Thyroid gland (tissue), 4 donors: Measurements from ENCODE around the gene GABPB2. TPM values are rescaled to one million over a fixed set of nuclear protein-coding genes. Genes with fewer than 3 reads are reported as not detected.

ENCODE experiments used
- DNase-seq, 2 donors: peaks; one replicate each; pipeline ENCODE4 v3.0.0-alpha.2; 2019
- H3K27ac ChIP-seq, 3 donors: fragments of 200-600 bp; sonication (generic); 1 replicate in 2 of 3; 2 replicates in 1 of 3; pipeline ENCODE4 v1.5.1; 2016 to 2019; ENCODE audit warnings: mild to moderate bottlenecking in 1 of 3, moderate library complexity in 1 of 3
- H3K27me3 ChIP-seq: fragments of 200-600 bp; sonication (generic); one replicate; pipeline ENCODE4 v1.5.1; 2019
- H3K36me3 ChIP-seq, 2 donors: fragments of 200-600 bp; sonication (generic); one replicate each; pipeline ENCODE4 v1.5.1; 2016 to 2019
- H3K4me1 ChIP-seq, 2 donors: fragments of 200-600 bp; sonication (generic); one replicate each; pipeline ENCODE4 v1.5.1; 2017 to 2019
- H3K4me3 ChIP-seq, 3 donors: fragments of 200-600 bp; sonication (generic); replicated peaks in 1 of 3; 1 replicate in 2 of 3; 2 replicates in 1 of 3; pipeline ENCODE4 v1.5.1; 2016; ENCODE audit warnings: mild to moderate bottlenecking in 1 of 3
- H3K9me3 ChIP-seq: fragments of 200-600 bp; sonication (generic); one replicate; pipeline ENCODE4 v1.5.1; 2017
- CTCF ChIP-seq, 6 experiments: fragments of 200-600 bp in 3 of 6; fragments of 450-650 bp in 3 of 6; sonication (generic) in 3 of 6; IDR thresholded peaks; one replicate each; pipeline ENCODE4 v1.5.1; 2016 to 2019; ENCODE audit warnings: antibody characterized with exemption in 6 of 6, mild to moderate bottlenecking in 2 of 6, inconsistent platforms in 1 of 6, moderate library complexity in 1 of 6
- POLR2A ChIP-seq, 2 donors: fragments of 450-650 bp; IDR thresholded peaks; one replicate each; pipeline ENCODE4 v1.6.1; 2017; ENCODE audit warnings: antibody characterized with exemption in 2 of 2, mild to moderate bottlenecking in 2 of 2, moderate library complexity in 1 of 2
- WGBS, 2 donors: methylation state at CpG; one replicate each; pipeline ENCODE4 v1.1.5; 2017; 5-methylcytosine and 5-hydroxymethylcytosine counted together
- intact Hi-C: fragments of 100-400 bp; cut with DNase I; formaldehyde crosslinking; loops from one replicate; pipeline ENCODE4 v1.15.1; 2023
- total RNA-seq, 4 donors: library from RNA; depleted of rRNA; stranded (reverse); fragments of >200 nt; gene quantifications; one replicate each; pipeline ENCODE4 v1.2.3, GENCODE V29; 2016

The GABPB2 gene
- total RNA-seq, 4 donors from 2014 or later = 14.9 to 22.2 (median 18.3) TPM

GRCh38 chr1:151051356-151052009 lies 19.1 kb upstream of the GABPB2 start:
- WGBS, 2 donors = 73 to 79% methylated on average over 2 of the region's 2 CpGs
- TF ChIP-seq POLR2A (IDR thresholded peaks at IDR 0.05) (no peak), CTCF (IDR thresholded peaks at IDR 0.05) (no peak)
- Histone ChIP-seq H3K9me3 (no peaks in the 10 kb centered on the region), H3K27me3 (no peaks in the 10 kb centered on the region), H3K36me3 (peaks cover 36 to 46% of the 10 kb centered on the region in 2 donors), H3K4me3 (no peak overlapping the region), H3K4me1 (peaks cover 26 to 34% of the 10 kb centered on the region in 2 donors), H3K27ac (no peak overlapping the region)
- intact Hi-C loops = no loop called here
- DNase-seq = no peak

GRCh38 chr1:151054971-151055547 lies 15.5 kb upstream of the GABPB2 start:
- H3K4me3 ChIP-seq = no peak overlapping the region
- no peaks in the 10 kb centered on the region for H3K9me3 ChIP-seq
- TF ChIP-seq POLR2A (IDR thresholded peaks at IDR 0.05) (peak in 1 of 2 donors; percentile 18), CTCF (IDR thresholded peaks at IDR 0.05) (no peak)
- peaks cover 36 to 46% of the 10 kb centered on the region in 2 donors for H3K36me3 ChIP-seq
- DNase-seq = peak in 1 of 2 donors; percentile 32
- intact Hi-C loops = loop anchor here (5.0 kb wide), 1 partner anchor 48 kb away; the partner anchor contains the start of genes MINDY1 and PRUNE1
- no peaks in the 10 kb centered on the region for H3K27me3 ChIP-seq
- peaks cover 33 to 35% of the 10 kb centered on the region in 2 donors for H3K4me1 ChIP-seq
- peak overlapping the region; percentile 22 to 98 (median 91) for H3K27ac ChIP-seq
- WGBS, 2 donors = 71 to 76% methylated on average over 4 of the region's 4 CpGs

- TF ChIP-seq POLR2A (IDR thresholded peaks at IDR 0.05) (no peak), CTCF (IDR thresholded peaks at IDR 0.05) (no peak)
- no peaks in the 10 kb centered on the region for H3K27me3 ChIP-seq
- DNase-seq = no peak
- intact Hi-C loops = loop anchor here (5.0 kb wide), 1 partner anchor 48 kb away; the partner anchor contains the start of genes MINDY1 and PRUNE1
- no peaks in the 10 kb centered on the region for H3K9me3 ChIP-seq
- peak overlapping the region; percentile 22 to 98 (median 91) for H3K27ac ChIP-seq
- H3K36me3 ChIP-seq = peaks cover 36 to 46% of the 10 kb centered on the region in 2 donors
- no peak overlapping the region for H3K4me3 ChIP-seq
- 100% methylated on average over 1 of the region's 2 CpGs for WGBS, 2 donors
- peaks cover 33 to 35% of the 10 kb centered on the region in 2 donors for H3K4me1 ChIP-seq
Observed at GRCh38 chr1:151055581-151055980, 15.0 kb upstream of the GABPB2 start.

GRCh38 chr1:151056149-151056548 lies 14.4 kb upstream of the GABPB2 start:
- Histone ChIP-seq H3K36me3 (peaks cover 36 to 46% of the 10 kb centered on the region in 2 donors), H3K27ac (peak overlapping the region; percentile 22 to 98 (median 91)), H3K27me3 (no peaks in the 10 kb centered on the region), H3K4me1 (peaks cover 33 to 35% of the 10 kb centered on the region in 2 donors), H3K9me3 (no peaks in the 10 kb centered on the region), H3K4me3 (no peak overlapping the region)
- 48% methylated on average over 2 of the region's 2 CpGs for WGBS, 2 donors
- intact Hi-C loops = loop anchor here (5.0 kb wide), 1 partner anchor 49 kb away; the partner anchor contains the start of genes MINDY1 and PRUNE1
- TF ChIP-seq CTCF (IDR thresholded peaks at IDR 0.05) = no peak
- TF ChIP-seq POLR2A (IDR thresholded peaks at IDR 0.05) = no peak
- no peak for DNase-seq

- TF ChIP-seq POLR2A (IDR thresholded peaks at IDR 0.05) (no peak), CTCF (IDR thresholded peaks at IDR 0.05) (no peak)
- peak; percentile 83 for DNase-seq
Observed at GRCh38 chr1:151058692-151059091, 11.9 kb upstream of the GABPB2 start.

More at GRCh38 chr1:151058692-151059091, 11.9 kb upstream of the GABPB2 start:
- Histone ChIP-seq H3K27me3 (no peaks in the 10 kb centered on the region), H3K9me3 (no peaks in the 10 kb centered on the region), H3K27ac (peak overlapping the region; percentile 82 to 98 (median 91)), H3K36me3 (peaks cover 19 to 22% of the 10 kb centered on the region in 2 donors), H3K4me3 (peak overlapping the region; percentile 84 to 97 (median 96)), H3K4me1 (peaks cover 33 to 35% of the 10 kb centered on the region in 2 donors)
- intact Hi-C loops = loop anchor here (5.0 kb wide), 1 partner anchor 51 kb away; the partner anchor contains the start of genes MINDY1 and PRUNE1
- 2% methylated on average over 10 of the region's 10 CpGs for WGBS, 2 donors
